Epidermal melanocyte (primary cell): ENCODE data around the gene ABCB11.

Experiments
- DNase-seq: peaks from one replicate; pipeline ENCODE4 v3.0.0; 2011; ENCODE audit warnings: low spot score; ENCODE audit not compliant: insufficient read length

ABCB11 gene

DNA sequence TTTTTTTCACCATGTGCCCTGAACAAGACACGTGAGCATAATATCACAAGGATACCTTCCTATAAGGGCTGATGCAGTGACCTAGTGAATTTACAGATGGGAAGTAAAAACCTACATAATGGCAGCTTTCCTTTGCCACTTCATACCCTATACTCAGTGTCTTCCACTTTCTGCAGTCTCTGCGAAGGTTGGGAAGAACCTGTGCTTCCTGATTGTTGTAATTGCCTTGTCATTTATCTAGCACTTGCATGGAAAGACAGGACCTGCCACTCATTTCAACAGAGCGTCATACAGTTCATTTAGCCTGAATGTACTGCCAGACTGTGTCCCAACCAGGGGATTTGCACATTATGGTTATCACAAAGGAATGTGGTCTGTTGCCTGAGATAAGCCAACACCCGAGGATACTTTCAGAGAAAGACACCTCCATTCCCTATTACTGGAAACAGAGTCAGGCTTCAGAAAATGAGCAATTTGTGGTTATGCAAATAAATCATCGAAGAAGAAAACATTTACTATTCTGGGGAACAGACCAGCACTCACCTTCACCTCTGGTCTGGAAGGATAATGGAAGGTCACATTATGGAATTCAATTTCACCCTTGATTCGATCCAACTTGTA lies 55.0 kb downstream of the ABCB11 start:
- no peak for DNase-seq

DNA sequence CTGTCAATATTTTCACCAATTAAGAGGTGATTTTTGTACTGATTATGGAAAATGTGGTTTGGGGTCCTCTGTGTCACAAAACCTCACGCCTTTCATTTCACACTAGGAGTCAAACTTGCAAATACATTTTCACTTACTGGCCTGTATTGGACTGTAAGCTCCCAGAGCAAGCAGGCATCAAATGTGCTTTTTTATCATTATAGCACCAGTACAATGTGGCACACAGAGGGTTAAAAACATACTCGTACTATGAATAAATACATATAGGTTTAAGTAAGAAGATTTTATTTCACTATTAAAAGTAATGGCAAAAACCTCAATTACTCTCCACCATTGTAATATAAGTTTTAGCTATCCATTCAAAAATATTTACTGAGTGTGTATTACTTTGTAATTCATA lies 56.7 kb downstream of the ABCB11 start:
- DNase-seq: no peak

DNA sequence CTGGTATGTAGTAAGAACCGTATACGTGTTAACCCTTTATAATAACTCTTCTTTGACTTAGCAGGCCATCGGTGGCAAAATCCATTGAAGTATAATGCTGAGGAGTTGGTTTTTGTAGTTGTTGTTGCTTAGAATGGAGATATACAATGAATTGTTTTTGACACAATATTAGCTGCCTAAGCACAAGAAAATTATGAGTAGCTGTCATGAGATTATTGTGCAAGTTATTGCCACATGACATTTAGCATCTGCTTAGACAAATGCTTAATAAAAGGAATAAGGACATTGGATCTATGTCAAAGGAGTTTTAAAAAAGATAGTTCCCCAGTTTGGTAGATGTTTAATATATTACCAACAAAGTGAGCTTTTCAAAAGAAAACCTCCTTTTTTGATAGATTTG lies 59.9 kb downstream of the ABCB11 start:
- DNase-seq: no peak

DNA sequence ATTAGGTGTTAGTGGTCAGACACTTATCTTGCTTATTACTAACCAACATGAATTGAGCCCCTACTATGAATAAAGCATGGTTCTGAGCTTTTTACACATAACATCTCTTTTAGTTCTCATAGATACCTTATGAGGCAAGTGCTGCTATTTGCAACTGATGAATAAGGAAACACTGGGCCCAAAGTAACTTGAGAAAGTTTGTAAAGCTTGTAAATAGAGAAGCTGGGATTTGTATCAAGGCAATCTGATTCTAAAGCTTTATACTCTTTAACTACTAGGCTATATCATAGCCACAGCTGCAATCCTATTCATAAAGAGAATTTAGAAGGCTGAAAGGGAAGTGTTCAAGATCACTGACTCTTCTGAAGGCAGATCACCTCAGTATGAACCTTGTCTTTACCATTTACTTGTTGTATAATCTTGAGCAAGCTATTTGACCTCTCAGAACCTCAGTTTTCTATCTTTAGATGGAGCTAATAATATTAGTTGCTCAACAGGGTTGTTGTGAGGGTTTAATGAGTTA lies 60.4 kb downstream of the ABCB11 start:
- no peak for DNase-seq

DNA sequence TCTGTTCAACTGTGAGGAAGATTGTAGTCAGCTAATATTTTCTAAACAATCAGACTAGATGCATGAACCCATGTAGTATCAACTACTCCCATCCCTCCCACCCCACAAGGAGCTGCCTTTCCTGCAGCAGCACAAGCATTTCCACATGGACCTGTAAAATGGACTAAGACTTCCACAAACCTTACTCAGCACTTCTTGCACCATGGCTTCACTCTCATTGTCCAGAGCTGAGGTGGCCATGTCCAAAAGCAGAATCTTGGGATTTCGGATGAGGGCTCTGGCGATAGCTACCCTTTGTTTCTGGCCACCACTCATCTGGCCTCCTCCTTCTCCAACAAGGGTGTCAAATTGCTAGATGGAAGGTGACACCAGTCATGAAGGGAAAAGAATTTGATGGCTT lies 61.3 kb downstream of the ABCB11 start:
- no peak for DNase-seq

DNA sequence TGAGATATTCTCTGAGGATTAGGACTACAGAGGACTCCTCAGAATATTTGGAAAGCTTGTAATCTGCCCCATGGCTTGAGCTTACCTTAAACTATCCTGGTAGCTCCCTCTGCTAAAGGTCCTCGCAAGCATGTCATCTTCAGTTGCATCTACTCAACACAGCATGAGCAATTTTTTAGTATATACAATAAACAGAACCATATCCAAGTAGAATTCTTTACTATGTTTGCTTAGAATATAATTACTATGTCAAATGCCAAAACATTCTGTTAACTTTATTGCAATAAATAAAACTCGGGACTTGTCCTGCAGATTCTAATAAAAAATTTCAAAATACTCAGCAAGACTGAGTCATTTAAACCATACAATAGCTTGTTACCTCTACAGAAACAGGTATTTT lies 62.8 kb downstream of the ABCB11 start:
- DNase-seq: no peak

DNA sequence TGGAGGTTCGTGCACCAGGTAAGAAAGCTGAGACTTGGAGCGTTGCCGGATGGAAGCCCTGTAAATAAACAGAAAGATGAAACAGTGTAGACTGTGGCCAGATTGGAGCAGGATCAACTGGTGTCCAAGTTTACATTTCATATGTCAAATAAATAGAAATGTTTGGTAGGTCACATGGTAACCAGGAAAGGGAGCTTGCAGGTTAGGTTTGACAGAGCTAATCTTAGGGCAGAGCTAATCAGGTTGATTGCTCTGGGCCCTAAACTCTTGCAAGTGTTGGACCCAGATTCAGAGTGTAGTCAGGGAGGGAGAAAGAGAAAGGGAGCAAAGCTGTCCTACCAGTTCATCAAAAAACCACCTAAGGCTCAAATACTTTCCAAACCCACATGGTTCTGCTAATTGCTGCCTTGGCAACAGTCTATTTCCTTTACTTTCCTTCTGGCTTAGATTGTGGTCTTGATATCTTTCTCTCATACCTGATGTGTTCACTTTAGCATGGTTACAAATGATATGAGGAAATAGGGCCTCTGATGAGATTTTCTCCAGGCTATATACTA lies 66.8 kb downstream of the ABCB11 start:
- no peak for DNase-seq

DNA sequence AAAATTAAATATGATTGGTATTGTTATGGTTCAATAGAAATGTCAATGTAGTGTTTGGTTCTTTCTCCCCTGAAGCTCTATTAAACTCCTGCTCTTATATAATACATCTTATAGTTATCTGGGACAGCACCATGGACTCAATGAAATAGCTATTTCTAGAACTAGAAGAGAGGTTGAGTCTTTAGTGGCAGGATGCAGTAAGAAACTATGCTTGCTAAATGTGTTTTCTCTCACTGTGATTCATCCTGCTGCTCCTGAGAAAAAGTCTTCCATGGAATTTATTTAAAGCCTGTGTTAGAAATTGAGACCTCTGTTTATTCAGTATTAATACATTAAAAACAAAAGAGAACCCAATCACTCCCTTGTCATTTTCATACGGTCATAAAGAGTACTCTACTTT lies 68.5 kb downstream of the ABCB11 start:
- DNase-seq: no peak

DNA sequence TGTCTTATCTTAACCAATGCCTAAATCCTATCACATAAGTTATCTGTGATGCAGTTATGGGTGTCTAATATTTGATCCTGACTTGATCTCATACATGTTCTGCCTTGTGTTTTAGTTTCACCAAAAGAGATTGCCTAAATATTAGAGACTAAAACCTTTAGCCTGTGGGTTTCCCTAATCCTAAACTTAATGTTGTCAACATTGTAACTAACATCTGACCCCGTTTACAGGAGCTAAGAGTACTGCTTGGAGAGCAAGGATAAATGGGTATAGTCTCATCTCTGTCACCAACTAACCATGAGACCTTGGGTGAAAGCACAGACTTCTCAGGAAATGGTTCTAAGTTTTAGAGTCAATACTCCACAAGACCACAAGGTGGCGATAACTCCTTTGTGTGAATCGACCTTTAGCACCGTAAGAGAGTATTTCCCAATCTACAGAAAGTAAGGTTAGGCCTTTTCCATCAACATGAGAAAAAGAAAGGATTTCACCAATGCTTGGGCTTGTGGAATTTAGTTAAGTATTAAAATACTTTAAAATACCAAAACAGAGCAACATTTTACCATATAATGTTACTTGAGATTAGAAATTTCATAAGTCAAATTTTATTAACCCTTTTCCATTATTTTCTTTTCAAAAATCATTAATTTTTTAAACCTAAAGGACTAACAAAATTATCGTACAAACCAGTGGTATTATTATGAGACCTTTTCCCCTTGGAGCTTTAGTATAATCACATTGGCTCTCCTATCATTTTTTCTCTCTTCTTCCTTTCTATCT lies 69.5 kb downstream of the ABCB11 start:
- peak; percentile 40 for DNase-seq

DNA sequence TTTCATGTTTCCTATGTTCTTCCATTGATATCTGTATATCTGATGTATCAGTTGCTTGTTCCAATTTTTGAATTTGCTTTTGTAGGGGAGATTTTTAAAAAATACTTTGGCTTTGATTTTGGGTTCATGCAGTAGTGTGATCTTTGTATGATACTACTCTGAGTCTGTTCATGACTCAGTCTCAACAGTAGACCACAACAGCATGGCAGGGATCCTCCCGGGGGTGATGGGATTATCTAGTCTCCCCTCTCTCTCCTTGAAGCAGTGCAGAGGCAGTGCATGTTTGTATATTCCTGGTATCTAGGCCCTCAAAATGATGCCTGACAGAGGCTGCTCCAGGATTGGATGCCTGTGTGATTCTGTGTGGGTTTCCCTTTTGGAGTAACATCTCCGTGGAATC lies 74.7 kb downstream of the ABCB11 start:
- DNase-seq: no peak

DNA sequence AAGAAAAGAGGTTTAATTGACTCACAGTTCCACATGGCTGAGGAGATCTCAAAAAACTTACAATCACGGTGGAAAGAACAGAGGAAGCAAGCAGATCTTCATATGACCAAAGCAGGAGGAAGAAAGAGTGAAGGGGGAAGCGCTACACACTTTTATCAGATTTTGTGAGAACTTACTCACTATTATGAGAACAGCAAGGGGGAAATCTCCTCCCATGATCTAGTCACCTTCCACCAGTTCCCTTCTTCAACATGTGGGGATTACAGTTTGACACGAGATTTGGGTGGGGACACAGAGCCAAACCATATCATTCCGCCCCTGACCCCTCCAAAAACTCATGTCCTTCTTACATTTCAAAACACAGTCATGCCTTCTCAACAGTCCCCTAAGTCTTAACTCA lies 75.8 kb downstream of the ABCB11 start:
- DNase-seq: no peak

DNA sequence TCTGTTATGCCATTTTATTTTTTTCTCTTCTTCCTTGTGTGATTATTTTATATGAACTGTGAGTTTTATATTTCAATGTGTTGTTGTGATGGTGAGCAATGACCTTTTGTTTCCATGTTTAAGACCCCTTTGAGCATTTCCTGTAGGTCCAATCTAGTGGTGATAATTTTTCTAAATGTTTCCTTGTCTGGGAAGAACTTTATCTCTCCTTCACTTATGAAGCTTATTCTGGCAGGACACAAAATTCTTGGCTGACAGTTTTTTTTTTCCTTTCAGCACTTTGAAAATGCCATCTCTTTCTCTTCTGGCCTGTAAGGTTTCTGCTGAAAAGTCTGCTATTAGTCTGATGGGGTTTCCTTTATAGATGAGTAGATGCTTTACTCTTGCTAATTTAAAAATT lies 76.9 kb downstream of the ABCB11 start:
- DNase-seq: no peak

DNA sequence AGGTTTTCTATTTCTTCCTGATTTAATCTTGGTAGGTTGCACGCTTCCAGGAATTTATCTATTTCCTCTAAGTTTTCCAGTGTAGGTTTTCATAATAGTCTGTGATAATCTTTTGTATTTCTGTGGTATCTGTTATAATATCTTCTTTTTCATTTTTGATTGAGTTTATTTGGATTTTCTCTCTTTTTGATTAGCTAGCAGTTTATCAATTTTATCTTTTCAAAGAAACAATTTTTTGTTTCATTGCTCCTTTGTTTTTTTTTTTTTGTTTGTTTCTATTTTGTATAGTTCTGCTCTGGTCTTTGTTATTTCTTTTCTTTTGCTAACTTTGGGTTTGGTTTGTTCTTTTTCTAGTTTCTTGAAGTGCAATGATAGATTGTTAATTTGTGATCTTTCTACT lies 78.7 kb downstream of the ABCB11 start:
- no peak for DNase-seq

DNA sequence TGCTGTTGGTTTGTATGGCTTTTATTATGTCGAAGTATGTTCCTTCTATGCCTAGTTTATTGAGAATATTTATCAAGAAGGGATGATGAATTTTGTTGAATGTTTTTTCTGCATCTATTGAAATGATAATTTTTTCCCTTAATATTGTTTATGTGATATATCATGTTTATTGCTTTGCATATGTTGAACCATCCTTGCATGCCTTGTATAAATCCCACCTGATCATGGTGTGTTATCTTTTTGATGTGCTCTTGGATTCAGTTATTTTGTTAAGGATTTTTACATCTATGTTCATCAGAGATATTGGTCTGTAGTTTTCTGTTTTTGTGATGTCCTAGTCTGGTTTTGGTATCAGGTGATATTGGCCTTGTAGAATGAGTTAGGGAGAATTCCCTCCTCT lies 79.3 kb downstream of the ABCB11 start:
- DNase-seq: no peak

DNA sequence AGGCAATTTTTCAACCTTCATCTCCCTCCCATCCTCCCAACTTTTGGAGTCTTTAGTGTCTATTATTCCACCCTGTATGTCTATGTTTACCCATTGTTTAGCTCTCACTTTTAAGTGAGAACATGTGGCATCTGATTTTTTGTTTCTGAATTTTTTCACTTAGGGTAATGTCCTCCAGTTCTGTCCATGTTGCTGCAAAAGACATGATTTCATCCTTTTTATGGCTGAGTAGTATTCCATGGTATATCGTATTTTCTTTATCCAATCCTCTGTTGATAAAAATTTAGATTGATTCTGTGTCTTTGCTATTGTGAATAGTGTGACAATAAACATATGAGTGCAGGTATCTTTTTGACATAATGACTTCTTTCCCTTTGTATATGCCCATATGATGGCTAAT lies 81.8 kb downstream of the ABCB11 start:
- no peak for DNase-seq

DNA sequence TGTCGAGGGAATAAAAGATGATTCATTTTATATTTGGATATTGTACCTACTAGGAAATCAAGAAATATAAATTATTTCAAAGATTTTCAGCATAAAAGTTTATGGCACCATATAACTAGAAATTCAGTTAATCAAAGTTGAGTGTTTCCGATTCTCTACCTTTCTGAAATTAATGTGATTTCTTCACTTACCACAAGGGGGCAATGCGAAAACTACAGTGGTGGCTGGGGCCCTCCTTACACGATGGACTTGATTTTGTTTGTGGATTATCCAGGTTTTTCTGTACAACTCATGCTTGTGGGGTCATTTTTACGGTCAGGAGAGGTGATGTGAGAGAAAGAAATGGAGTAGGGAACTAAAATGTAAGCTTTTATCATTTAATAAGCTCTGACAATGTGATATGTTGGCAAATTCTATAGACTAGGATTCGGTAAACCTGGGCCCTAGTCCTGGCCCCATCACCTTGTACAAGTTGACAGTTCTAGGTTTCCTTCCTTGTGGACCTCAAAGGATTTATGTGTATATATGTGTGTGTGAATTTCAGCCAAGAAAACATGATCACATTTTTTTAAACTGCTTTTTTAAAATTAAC lies 82.4 kb downstream of the ABCB11 start:
- no peak for DNase-seq

DNA sequence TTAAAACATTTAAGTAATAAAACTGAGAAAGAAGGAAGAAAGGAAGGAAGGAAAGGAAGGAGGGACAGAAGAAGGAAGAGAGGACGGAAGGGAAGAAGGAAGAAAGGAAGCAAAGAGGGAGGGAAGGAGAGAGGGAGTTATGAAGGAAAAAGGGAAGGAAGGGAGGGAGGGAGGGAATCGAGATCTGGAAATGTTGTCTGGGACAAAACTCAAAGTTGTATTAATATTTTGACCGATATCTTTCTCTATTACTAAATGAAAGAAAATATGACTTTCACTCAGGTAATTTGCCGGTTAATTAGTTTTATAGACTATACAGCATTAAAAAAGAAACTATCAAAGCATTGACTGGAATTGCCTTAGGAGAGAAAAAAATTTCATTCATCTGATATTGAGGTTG lies 85.6 kb downstream of the ABCB11 start:
- no peak for DNase-seq

DNA sequence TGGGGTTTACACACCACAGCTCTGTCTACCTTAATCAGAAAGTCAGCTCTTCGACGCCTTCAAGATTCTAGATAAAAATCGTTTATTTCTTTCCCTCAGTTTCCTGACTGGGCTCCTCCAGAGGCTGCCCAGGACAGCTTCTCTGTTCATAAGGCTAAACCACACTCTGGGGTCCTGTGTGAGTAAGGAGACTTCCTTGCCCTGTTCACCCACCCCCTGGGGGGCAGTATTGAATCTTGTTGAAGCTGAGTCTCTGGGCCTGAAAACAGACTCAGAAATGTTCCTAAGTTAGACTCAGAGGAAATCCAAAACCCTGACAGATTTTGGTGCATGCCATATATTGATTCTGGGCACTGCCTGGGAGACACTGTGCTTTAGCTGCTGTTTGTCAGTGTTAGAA lies 87.1 kb downstream of the ABCB11 start:
- no peak for DNase-seq

DNA sequence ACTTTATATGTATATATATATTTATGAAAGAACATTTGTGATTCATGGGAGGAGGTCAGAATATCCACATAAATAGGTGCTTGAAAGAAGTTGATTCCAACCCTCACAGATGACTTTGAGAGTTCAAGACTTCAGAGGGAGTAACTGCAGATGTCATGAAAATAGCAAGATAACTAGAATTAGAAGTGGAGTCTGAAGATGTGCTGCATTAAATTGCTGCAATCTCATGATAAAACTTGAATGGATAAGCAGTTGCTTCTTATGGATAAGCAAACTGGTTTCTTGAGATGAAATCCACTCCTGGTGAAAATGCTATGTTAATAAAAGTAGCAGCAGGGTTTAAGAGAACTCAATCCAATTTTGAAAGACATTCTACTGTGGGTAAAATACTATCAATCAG lies 89.8 kb downstream of the ABCB11 start:
- no peak for DNase-seq

DNA sequence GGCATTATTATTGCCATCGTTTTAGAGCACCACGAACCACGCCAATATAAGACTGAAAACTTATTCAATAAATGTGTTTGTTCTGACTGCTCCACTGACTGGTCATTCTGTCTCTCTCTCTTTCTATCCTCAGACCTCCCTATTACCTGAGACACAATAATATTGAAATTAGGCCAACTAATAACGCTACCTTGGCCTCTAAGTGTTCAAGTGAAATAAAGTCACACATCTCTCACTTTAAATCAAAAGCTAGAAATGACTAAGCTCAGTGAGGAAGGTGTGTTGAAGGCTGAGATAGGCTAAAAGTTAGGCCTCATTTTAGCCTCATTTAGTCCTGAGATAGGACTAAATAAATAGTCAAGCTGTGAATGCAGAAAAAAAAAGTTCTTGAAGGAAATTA lies 91.2 kb downstream of the ABCB11 start:
- no peak for DNase-seq

DNA sequence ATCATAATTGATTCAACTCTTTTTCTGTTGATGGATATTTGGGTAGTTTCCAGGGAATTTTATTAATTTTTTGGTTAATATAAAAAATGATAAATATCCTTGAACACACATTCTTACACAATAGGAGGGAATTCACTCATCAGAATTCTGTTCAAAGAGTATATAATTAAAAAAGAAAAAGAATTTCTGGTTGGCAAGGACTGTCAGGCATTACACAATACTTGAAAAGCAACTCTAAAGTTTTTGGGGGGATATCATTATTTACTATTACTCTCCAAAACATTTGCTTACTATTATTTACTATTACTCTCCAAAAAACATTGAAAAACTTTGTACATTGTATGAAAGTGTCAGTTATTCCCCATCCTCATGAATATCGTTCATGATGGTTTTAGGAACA lies 92.1 kb downstream of the ABCB11 start:
- no peak for DNase-seq

DNA sequence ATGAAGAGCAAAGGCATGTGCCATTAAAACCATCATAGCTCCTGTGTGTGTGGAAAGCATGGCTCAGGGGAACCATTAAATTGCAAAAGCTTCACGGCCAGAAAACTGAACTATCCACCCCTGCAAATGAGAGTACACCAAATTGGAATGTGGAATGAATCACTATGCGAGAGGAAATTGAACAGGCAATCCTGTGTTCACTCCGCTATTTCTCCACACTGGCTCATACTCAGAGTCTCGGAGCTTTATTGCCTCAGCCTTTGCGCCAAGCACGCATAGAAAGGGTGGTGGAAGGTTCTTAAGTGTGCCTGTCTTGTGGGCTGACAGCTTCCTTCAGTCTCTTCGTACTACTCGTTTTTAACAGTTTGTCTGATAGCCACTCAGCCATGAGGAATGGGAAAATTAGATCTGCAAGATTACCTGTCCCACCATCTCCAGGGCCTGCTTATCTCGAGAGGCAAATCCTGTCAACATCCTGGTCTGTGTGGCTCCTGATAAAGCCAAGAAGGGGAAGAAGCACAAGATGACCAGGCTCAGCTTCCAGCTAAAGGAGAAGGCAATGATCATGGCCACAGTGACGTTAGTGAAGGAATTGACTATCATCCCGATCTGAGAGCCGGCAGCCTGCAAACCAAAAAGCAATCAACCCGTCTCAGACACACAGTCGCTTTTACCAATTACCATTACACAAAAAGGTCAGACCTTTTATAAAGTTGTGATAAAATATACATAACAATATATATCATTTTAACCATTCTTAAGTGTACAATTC lies 95.1 kb downstream of the ABCB11 start:
- DNase-seq: no peak
